H1 (cell line): ENCODE measurements around the gene SLCO4A1. TPM values are rescaled to one million over a fixed set of nuclear protein-coding genes. Genes with fewer than 3 reads are reported as not detected.

Source experiments
- CHD7 ChIP-seq: fragments of 300-600 bp; sonication (generic); IDR thresholded peaks from 2 replicates; pipeline ENCODE4 v1.7.1; 2012; ENCODE audit warnings: low read length, moderate library complexity, mild to moderate bottlenecking, inconsistent platforms; ENCODE audit not compliant: insufficient replicate concordance
- EP300 ChIP-seq, 2 experiments: IDR thresholded peaks; 1 replicate in 1 of 2; 2 replicates in 1 of 2; pipeline ENCODE4 v1.6.1; 2011 to 2012; ENCODE audit warnings: low read depth in 2 of 2, low read length in 2 of 2, mild to moderate bottlenecking in 2 of 2, borderline replicate concordance in 1 of 2, inconsistent platforms in 1 of 2, moderate library complexity in 1 of 2
- RFX5 ChIP-seq: IDR thresholded peaks from 2 replicates; pipeline ENCODE4 v1.6.1; 2011; ENCODE audit warnings: low read depth, low read length, improper control_type of control experiment, borderline replicate concordance
- TBP ChIP-seq: IDR thresholded peaks from 2 replicates; pipeline ENCODE4 v1.6.1; 2011; ENCODE audit warnings: low read depth, low read length, improper control_type of control experiment
- polyA plus RNA-seq, 7 experiments: library from polyadenylated mRNA; depleted of rRNA in 3 of 7; stranded (reverse) in 5 of 7; unstranded in 2 of 7; fragments of >200 nt in 5 of 7; fragments of 200-250 nt in 2 of 7; gene quantifications; 1 replicate in 5 of 7; 2 replicates in 1 of 7; 4 replicates in 1 of 7; pipeline versions ENCODE4 v1.2.1 to v1.2.3, GENCODE V29; 2011 to 2013; ENCODE audit warnings: missing spikeins in 2 of 7, mixed read lengths in 2 of 7
- total RNA-seq: library from RNA; stranded (reverse); fragmentation: NEBNext Ultra II Directional; extraction: Animal tissue kit (Norgen Biotek cat#: 25700); gene quantifications from 2 replicates; pipeline ENCODE4 v1.2.1, GENCODE V29; 2021

The SLCO4A1 gene
- total and polyA plus RNA-seq, 2 of the 8 experiments (the other 6 are each of a cell fraction or from before 2014, with no cell fraction given): 10.5 to 18.5 TPM

- TF ChIP-seq CHD7 (no peak), RFX5 (no peak), TBP (no peak), EP300 (IDR thresholded peaks at IDR 0.05; ENCODE audit: borderline replicate concordance in 1 of 2, low read depth in 2 of 2, low read length in 2 of 2) (no peak)
Observed at GRCh38 chr20:62703853-62704228, 61.5 kb downstream of the SLCO4A1 start (continued).
